B cell (primary cell): ENCODE results near the gene ZBTB34.

ENCODE experiments used
- CTCF ChIP-seq: fragments of 200-600 bp; IDR thresholded peaks from one replicate; pipeline ENCODE4 v1.8.0; 2022; ENCODE audit warnings: antibody characterized with exemption, mild to moderate bottlenecking
- EZH2 ChIP-seq: IDR thresholded peaks from 2 replicates; pipeline ENCODE4 v1.6.1; 2012; ENCODE audit warnings: borderline replicate concordance, low read depth, mild to moderate bottlenecking, moderate library complexity, low read length; ENCODE audit not compliant: insufficient read depth, poor library complexity, severe bottlenecking

GRCh38 chr9:126919193-126919592, 58.8 kb downstream of the ZBTB34 start:
- TF ChIP-seq CTCF: no peak
- TF ChIP-seq EZH2: no peak
